Panc1 (cell line): ENCODE data around the gene MAP2K5.

Experiments used
- CTCF ChIP-seq: fragments of 450-650 bp; IDR thresholded peaks from 2 replicates; pipeline ENCODE4 v1.5.1; 2017; ENCODE audit warnings: mild to moderate bottlenecking
- POLR2AphosphoS5 ChIP-seq: IDR thresholded peaks from 2 replicates; pipeline ENCODE4 v1.6.1; 2012; ENCODE audit warnings: mild to moderate bottlenecking, low read depth, low read length, moderate library complexity
- SIN3A ChIP-seq: IDR thresholded peaks from 2 replicates; pipeline ENCODE4 v1.6.1; 2012; ENCODE audit warnings: low read depth, mild to moderate bottlenecking, low read length, moderate library complexity, borderline replicate concordance; ENCODE audit not compliant: insufficient read depth
- TF ChIP-seq, protein P1 (sequence below), 2 experiments: IDR thresholded peaks; 2 replicates each; pipeline ENCODE4 v1.6.1; 2011 to 2012; ENCODE audit warnings: low read depth in 2 of 2, control low read depth in 1 of 2, low read length in 1 of 2, mild to moderate bottlenecking in 1 of 2, moderate library complexity in 1 of 2; ENCODE audit not compliant: insufficient read depth in 1 of 2

DNA sequence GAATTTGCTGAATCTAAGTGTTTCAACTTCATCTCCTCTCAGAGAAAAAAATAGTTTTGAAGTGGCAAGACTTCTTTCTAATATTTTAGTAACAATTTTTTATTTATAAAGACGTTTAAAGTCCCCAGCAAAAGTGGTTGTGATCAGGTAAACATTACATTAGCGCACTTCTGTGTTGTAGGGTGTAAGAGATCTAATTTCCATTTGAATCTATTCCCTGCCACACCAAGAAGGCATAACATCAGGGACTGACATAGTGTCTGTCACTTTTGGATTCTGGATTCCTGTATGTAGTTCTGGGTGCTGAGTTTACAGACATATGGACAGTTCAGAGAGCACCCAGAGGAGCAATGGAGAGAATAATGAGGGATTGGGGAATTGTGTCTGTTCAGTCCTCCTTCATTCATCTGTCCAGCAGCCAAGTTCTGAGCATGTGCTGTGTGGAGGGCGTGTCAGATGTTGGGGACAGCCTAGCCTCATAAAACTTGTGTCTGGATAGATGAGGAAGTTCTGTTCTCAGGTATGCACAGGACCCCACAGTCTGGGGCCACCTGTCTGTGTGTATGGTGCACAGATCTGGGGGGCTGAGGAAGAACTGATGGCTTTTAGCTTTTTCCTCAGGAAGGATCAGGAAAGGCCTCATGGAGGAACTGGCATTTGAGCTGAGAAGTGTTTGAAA lies 65.6 kb downstream of the MAP2K5 start:
- TF ChIP-seq POLR2AphosphoS5 (no peak), CTCF (no peak), SIN3A (no peak)
- TF ChIP-seq, protein P1, sequence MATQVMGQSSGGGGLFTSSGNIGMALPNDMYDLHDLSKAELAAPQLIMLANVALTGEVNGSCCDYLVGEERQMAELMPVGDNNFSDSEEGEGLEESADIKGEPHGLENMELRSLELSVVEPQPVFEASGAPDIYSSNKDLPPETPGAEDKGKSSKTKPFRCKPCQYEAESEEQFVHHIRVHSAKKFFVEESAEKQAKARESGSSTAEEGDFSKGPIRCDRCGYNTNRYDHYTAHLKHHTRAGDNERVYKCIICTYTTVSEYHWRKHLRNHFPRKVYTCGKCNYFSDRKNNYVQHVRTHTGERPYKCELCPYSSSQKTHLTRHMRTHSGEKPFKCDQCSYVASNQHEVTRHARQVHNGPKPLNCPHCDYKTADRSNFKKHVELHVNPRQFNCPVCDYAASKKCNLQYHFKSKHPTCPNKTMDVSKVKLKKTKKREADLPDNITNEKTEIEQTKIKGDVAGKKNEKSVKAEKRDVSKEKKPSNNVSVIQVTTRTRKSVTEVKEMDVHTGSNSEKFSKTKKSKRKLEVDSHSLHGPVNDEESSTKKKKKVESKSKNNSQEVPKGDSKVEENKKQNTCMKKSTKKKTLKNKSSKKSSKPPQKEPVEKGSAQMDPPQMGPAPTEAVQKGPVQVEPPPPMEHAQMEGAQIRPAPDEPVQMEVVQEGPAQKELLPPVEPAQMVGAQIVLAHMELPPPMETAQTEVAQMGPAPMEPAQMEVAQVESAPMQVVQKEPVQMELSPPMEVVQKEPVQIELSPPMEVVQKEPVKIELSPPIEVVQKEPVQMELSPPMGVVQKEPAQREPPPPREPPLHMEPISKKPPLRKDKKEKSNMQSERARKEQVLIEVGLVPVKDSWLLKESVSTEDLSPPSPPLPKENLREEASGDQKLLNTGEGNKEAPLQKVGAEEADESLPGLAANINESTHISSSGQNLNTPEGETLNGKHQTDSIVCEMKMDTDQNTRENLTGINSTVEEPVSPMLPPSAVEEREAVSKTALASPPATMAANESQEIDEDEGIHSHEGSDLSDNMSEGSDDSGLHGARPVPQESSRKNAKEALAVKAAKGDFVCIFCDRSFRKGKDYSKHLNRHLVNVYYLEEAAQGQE (IDR thresholded peaks at IDR 0.05; ENCODE audit: insufficient read depth in 1 of 2, low read depth in 2 of 2, low read length in 1 of 2): no peak
